ENCODE results near the gene PPP1R27. TPM values are rescaled to one million over a fixed set of nuclear protein-coding genes. Genes with fewer than 3 reads are reported as not detected.

PPP1R27 gene
- total and polyA plus RNA-seq, 2 donors (not counting 3 experiments of a cell fraction or from before 2014, with no cell fraction given) = not detected

- FAIRE-seq = no peak
- H3K9ac ChIP-seq (replicated peaks; ENCODE audit: extremely low read depth, insufficient read depth, low read length) = no peak overlapping the region
- no TSS peak for BruUV-seq (replicated peaks)
Measured at GRCh38 chr17:81863833-81864768, 29.3 kb upstream of the PPP1R27 start.

More at GRCh38 chr17:81863833-81864768, 29.3 kb upstream of the PPP1R27 start:
- dilution Hi-C loops (cut with MboI; ENCODE audit: extremely low pct_ligation_motif_present, low sequenced_read_pairs) (no loop called here), intact Hi-C loops (cut with micrococcal nuclease) (no loop called here)
- Histone ChIP-seq H3K4me1 (ENCODE audit: control insufficient read depth, extremely low read depth, insufficient read depth, low read length) (peaks cover 8% of the 10 kb centered on the region), H4K20me1 (replicated peaks; ENCODE audit: control insufficient read depth, extremely low read depth, insufficient read depth, low read length) (no peaks in the 10 kb centered on the region), H2AFZ (ENCODE audit: low read depth, low read length) (no peak overlapping the region), H3K27ac (ENCODE audit: insufficient read depth, low read depth, low read length) (no peak overlapping the region), H3K9me3 (replicated peaks; ENCODE audit: control insufficient read depth, insufficient read depth, low read length) (no peaks in the 10 kb centered on the region), H3K27me3 (ENCODE audit: control insufficient read depth in 2 of 2, insufficient read depth in 2 of 2, low read length in 2 of 2) (no peaks in the 10 kb centered on the region), H3K9me1 (replicated peaks; ENCODE audit: control insufficient read depth, extremely low read depth, insufficient read depth, low read length) (no peaks in the 10 kb centered on the region), H3K36me3 (ENCODE audit: control insufficient read depth in 2 of 2, extremely low read depth in 1 of 2, insufficient read depth in 2 of 2, low read length in 2 of 2) (peaks cover 6 to 16% of the 10 kb centered on the region in 2 experiments), H3K79me2 (ENCODE audit: control insufficient read depth, insufficient read depth, low read length) (peaks cover 20% of the 10 kb centered on the region), H3K4me3 (replicated peaks in 1 of 3; ENCODE audit: insufficient read depth in 1 of 3, low read depth in 1 of 3, low read length in 3 of 3) (no peak overlapping the region), H3K4me2 (ENCODE audit: insufficient read depth, low read length) (no peak overlapping the region)
- CTCF ChIA-PET = no interaction called here
- DNase-seq (ENCODE audit: low read depth, low spot score) = no peak
- TF ChIP-seq CTCF (IDR thresholded peaks at IDR 0.05; ENCODE audit: extremely low read depth in 1 of 2, insufficient read depth in 1 of 2, low read depth in 1 of 2, low read length in 2 of 2) (no peak), GATA2 (IDR thresholded peaks at IDR 0.05; ENCODE audit: insufficient read depth, insufficient read length, low read depth, low read length) (no peak), FOS (IDR thresholded peaks at IDR 0.05; ENCODE audit: borderline replicate concordance, insufficient read depth, low read length) (no peak), EZH2 (IDR thresholded peaks at IDR 0.05; ENCODE audit: borderline replicate concordance, low read depth, low read length, severe bottlenecking) (no peak), JUN (IDR thresholded peaks at IDR 0.05; ENCODE audit: borderline replicate concordance, insufficient read depth, insufficient read length, low read depth) (no peak), MYC (IDR thresholded peaks at IDR 0.05; ENCODE audit: low read depth, low read length) (no peak), MAX (IDR thresholded peaks at IDR 0.05; ENCODE audit: insufficient read depth, insufficient read length) (no peak), POLR2A (IDR thresholded peaks at IDR 0.05; ENCODE audit: low read depth, low read length) (no peak), POLR2AphosphoS5 (IDR thresholded peaks at IDR 0.05; ENCODE audit: insufficient read depth, low read depth, low read length) (no peak)
- POLR2A ChIA-PET = no interaction called here

Data from endothelial cell of umbilical vein (primary cell).